Nephron progenitor cell (in vitro differentiated cells): ENCODE measurements around the gene ADD1.
"Not testable (repeated sequence)": the region's sequence is repeated elsewhere in the genome, so short reads cannot be mapped to it uniquely, and the experiment has no call there.

ENCODE experiments used
- DNase-seq: peaks from one replicate; pipeline ENCODE4 v3.0.0; 2021
- H3K27ac Mint-ChIP-seq: 2 replicates; pipeline ENCODE4 v1.8.0; 2021; ENCODE audit warnings: mild to moderate bottlenecking, moderate library complexity, mixed read lengths
- H3K27me3 Mint-ChIP-seq: 2 replicates; pipeline ENCODE4 v1.8.0; 2021; ENCODE audit warnings: mild to moderate bottlenecking, low read depth, mixed read lengths; ENCODE audit not compliant: poor library complexity
- H3K36me3 Mint-ChIP-seq: 2 replicates; pipeline ENCODE4 v1.8.0; 2021; ENCODE audit warnings: low read depth, mixed read lengths
- H3K4me1 Mint-ChIP-seq: 2 replicates; pipeline ENCODE4 v1.8.0; 2021; ENCODE audit warnings: mixed read lengths
- H3K4me3 Mint-ChIP-seq: 2 replicates; pipeline ENCODE4 v1.8.0; 2021; ENCODE audit warnings: mild to moderate bottlenecking, moderate library complexity, mixed read lengths
- H3K9me3 Mint-ChIP-seq: 2 replicates; pipeline ENCODE4 v1.8.0; 2021; ENCODE audit warnings: mild to moderate bottlenecking, moderate library complexity, mixed read lengths
- CTCF ChIP-seq: fragments of 200-600 bp; sonication (generic); IDR thresholded peaks from 2 replicates; pipeline ENCODE4 v1.5.0; 2021; ENCODE audit warnings: antibody characterized with exemption

ADD1 gene

GRCh38 chr4:2934813-2935761, 91.4 kb downstream of the ADD1 start:
- Mint-ChIP-seq H3K4me3 (peak overlapping the region; percentile 87), H3K9me3 (no peaks in the 10 kb centered on the region), H3K27me3 (peaks cover 4% of the 10 kb centered on the region), H3K4me1 (peaks cover 26% of the 10 kb centered on the region), H3K27ac (no peak overlapping the region), H3K36me3 (peaks cover 21% of the 10 kb centered on the region)
- TF ChIP-seq CTCF: no peak
- peak; percentile 99 for DNase-seq

DNA sequence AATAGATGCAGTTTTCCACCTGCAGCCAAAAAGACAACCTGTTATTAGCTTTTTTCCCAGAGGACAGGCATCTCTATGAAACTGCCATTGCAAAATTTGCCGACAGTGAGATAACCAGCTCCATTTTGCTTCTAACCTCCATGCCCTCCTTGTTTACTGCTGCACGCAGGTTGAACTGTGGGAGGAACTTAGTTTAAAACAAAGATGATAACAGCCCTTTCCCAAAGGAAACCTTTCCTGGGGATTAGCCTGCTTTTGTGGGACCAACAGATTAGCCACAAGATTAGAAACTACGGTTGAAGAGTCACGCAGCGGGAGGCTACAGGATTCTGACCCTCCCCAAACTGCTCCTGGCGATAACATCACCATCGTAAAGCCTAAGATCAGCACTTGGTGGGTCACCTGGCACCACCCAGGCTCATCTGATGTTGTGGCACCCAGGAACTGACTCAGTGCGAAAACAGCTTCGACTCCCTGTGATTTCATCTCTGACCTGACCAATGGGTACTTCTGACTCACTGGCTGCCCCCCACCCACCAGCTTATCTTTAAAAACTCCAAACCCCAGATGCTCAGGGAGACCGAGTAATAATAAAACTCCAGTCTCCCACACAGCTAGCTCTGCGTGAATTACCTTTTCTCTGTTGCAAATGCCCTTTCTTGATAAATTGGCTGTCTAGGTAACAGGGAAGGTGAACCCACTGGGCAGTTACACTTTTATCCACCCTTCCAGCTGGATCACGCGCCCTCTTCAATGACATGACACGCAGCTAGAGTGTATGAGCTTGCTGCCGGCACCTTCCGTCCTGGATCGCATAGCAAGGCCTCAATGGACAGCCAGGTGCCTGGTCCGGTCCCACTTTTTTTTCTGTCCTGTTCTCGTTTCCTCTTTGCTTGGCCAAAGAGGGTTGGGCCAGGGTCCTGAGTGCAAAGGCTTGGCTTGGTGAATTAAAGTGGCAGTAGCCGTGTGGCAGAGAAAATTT, 92.4 kb downstream of the ADD1 start:
- Mint-ChIP-seq H3K4me1 (peaks cover 26% of the 10 kb centered on the region), H3K36me3 (peaks cover 21% of the 10 kb centered on the region), H3K9me3 (no peaks in the 10 kb centered on the region), H3K27me3 (peaks cover 4% of the 10 kb centered on the region), H3K4me3 (peak overlapping the region; percentile 87), H3K27ac (no peak overlapping the region)
- TF ChIP-seq CTCF: no peak
- DNase-seq: no peak

GRCh38 chr4:2936773-2937145, 93.1 kb downstream of the ADD1 start:
- Mint-ChIP-seq H3K4me3 (peak overlapping the region; percentile 87), H3K27ac (peak overlapping the region; percentile 64)

GRCh38 chr4:2937146-2937857, 93.7 kb downstream of the ADD1 start:
- no peaks in the 10 kb centered on the region for H3K9me3 Mint-ChIP-seq
- H3K27ac Mint-ChIP-seq: peak overlapping the region; percentile 64
- peaks cover 26% of the 10 kb centered on the region for H3K4me1 Mint-ChIP-seq
- no peak for TF ChIP-seq CTCF
- H3K4me3 Mint-ChIP-seq: peak overlapping the region; percentile 87
- H3K36me3 Mint-ChIP-seq: peaks cover 21% of the 10 kb centered on the region
- peaks cover 4% of the 10 kb centered on the region for H3K27me3 Mint-ChIP-seq
- no peak for DNase-seq

More at GRCh38 chr4:2936773-2937145, 93.1 kb downstream of the ADD1 start:
- no peaks in the 10 kb centered on the region for H3K9me3 Mint-ChIP-seq
- H3K27me3 Mint-ChIP-seq: peaks cover 4% of the 10 kb centered on the region
- no peak for TF ChIP-seq CTCF
- DNase-seq: no peak
- peaks cover 26% of the 10 kb centered on the region for H3K4me1 Mint-ChIP-seq
- peaks cover 21% of the 10 kb centered on the region for H3K36me3 Mint-ChIP-seq

- Mint-ChIP-seq H3K9me3 (no peaks in the 10 kb centered on the region), H3K36me3 (peaks cover 21% of the 10 kb centered on the region), H3K4me1 (peaks cover 24% of the 10 kb centered on the region), H3K27me3 (peaks cover 4% of the 10 kb centered on the region), H3K27ac (no peak overlapping the region), H3K4me3 (no peak overlapping the region)
- no peak for TF ChIP-seq CTCF
- no peak for DNase-seq
Measured at GRCh38 chr4:2937986-2938385, 94.3 kb downstream of the ADD1 start.

DNA sequence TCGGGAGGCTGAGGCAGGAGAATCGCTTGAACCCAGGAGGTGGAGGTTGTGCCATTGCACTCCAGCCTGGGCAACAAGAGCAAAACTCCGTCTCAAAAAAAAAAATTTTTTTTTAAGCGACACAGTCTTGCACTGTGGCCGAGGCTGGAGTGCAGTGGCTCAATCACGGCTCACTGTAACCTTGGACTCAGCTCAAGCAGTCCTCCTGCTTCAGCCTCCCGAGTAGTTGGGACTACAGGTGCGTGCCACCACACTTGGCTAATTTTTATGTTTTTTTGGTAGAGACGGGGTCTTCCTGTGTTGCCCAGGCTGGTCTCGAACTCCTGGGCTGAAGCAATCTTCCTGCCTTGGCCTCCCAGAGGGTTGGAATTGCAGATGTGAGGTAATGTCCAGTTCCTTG, 94.8 kb downstream of the ADD1 start:
- DNase-seq, H3K4me3 Mint-ChIP-seq, H3K9me3 Mint-ChIP-seq, H3K27me3 Mint-ChIP-seq, H3K27ac Mint-ChIP-seq: not testable (repeated sequence)
- peaks cover 25% of the 10 kb centered on the region for H3K36me3 Mint-ChIP-seq
- H3K4me1 Mint-ChIP-seq: peaks cover 19% of the 10 kb centered on the region
